SU-DHL-6 (cell line): ENCODE results near the gene GALNT16.

Source experiments
- H2AFZ ChIP-seq: fragments of 200-600 bp; sonication (generic); 2 replicates; pipeline ENCODE4 v1.6.1; 2014; ENCODE audit warnings: low read depth, mild to moderate bottlenecking, moderate library complexity, mixed read lengths, antibody characterized with exemption, low read length; ENCODE audit not compliant: severe bottlenecking
- H3F3A ChIP-seq: fragments of 200-600 bp; shearing (Covaris generic); 2 replicates; pipeline ENCODE4 v1.6.0; 2016; ENCODE audit warnings: antibody characterized with exemption, mild to moderate bottlenecking; ENCODE audit not compliant: insufficient read depth
- H3K27ac ChIP-seq: fragments of 200-600 bp; sonication (generic); 2 replicates; pipeline ENCODE4 v1.5.1; 2016; ENCODE audit warnings: low read depth, mild to moderate bottlenecking, low read length, moderate library complexity, mixed read lengths
- H3K27me3 ChIP-seq: fragments of 200-600 bp; sonication (generic), shearing (Covaris generic); 2 replicates; pipeline ENCODE4 v1.6.0; 2014; ENCODE audit warnings: mild to moderate bottlenecking, low read length
- H3K36me3 ChIP-seq: fragments of 200-600 bp; sonication (generic); 2 replicates; pipeline ENCODE4 v1.6.1; 2014; ENCODE audit warnings: mild to moderate bottlenecking, low read length, mixed read lengths
- H3K4me2 ChIP-seq: fragments of 300-600, 200-600 bp; shearing (Covaris generic), sonication (generic); 2 replicates; pipeline ENCODE4 v1.6.0; 2014; ENCODE audit warnings: low read length, low read depth, mild to moderate bottlenecking; ENCODE audit not compliant: poor library complexity, severe bottlenecking
- H3K4me3 ChIP-seq: fragments of 200-600 bp; sonication (generic); 2 replicates; pipeline ENCODE4 v1.5.1; 2014; ENCODE audit warnings: antibody characterized with exemption, low read length, mild to moderate bottlenecking, mixed read lengths; ENCODE audit not compliant: insufficient read depth, poor library complexity, severe bottlenecking
- H3K79me2 ChIP-seq: fragments of 200-600 bp; sonication (generic); 2 replicates; pipeline ENCODE4 v1.6.1; 2014; ENCODE audit warnings: mild to moderate bottlenecking, low read length, moderate library complexity; ENCODE audit not compliant: insufficient read depth
- H3K9ac ChIP-seq: fragments of 200-600 bp; sonication (generic); 2 replicates; pipeline ENCODE4 v1.7.0; 2014; ENCODE audit warnings: mild to moderate bottlenecking, low read length
- H3K9me2 ChIP-seq: fragments of 200-600 bp; sonication (generic); replicated peaks from 2 replicates; pipeline ENCODE4 v1.6.1; 2014; ENCODE audit warnings: low read length; ENCODE audit not compliant: insufficient read depth
- H3K9me3 ChIP-seq: fragments of 200-600 bp; sonication (generic); 2 replicates; pipeline ENCODE4 v1.6.1; 2014; ENCODE audit warnings: low read length, mixed read lengths; ENCODE audit not compliant: insufficient read depth
- H4K20me1 ChIP-seq: fragments of 200-600 bp; sonication (generic); 2 replicates; pipeline ENCODE4 v1.6.1; 2014; ENCODE audit warnings: low read depth, mild to moderate bottlenecking, antibody characterized with exemption, low read length, moderate library complexity, mixed read lengths
- EZH2phosphoT487 ChIP-seq: fragments of 200-600 bp; sonication (generic), shearing (Covaris generic); conservative IDR thresholded peaks from 2 replicates; pipeline ENCODE4 v1.6.1; 2018; ENCODE audit warnings: mild to moderate bottlenecking, antibody characterized with exemption, low read length, moderate library complexity, mixed read lengths
- TF ChIP-seq, protein P1 (sequence below): fragments of 200-600 bp; sonication (generic); IDR thresholded peaks from one replicate; pipeline ENCODE4 v1.5.1; 2017; ENCODE audit warnings: antibody characterized with exemption, mild to moderate bottlenecking, low read length, moderate library complexity; ENCODE audit not compliant: insufficient read depth, poor library complexity, severe bottlenecking

The GALNT16 gene

DNA sequence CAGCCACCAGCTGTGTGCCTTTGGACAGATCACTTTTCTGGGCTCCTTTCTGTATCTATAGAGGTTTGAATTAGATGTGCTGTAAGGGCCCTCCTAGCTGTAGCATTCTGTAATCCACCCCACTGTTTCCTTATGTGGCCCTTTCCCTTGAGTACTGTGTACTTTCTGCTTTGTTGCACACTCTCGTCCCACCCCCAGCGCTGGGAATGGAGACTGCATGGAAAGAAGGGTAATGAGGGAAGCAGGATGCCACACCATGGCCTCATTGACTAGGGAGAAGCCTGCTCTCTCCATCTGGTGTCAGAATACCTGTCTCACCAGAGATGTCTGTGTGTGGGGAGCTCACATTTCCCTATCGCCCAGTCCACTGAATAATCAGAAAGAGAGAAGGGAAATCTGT lies 13.6 kb upstream of the GALNT16 start:
- H3K9me2 ChIP-seq: no peaks in the 10 kb centered on the region
- no peak overlapping the region for H3K4me2 ChIP-seq
- no peak overlapping the region for H3K4me3 ChIP-seq
- H3K9me3 ChIP-seq: no peaks in the 10 kb centered on the region
- no peaks in the 10 kb centered on the region for H3K79me2 ChIP-seq
- no peaks in the 10 kb centered on the region for H3K36me3 ChIP-seq
- no peak overlapping the region for H3K9ac ChIP-seq
- no peak for TF ChIP-seq EZH2phosphoT487
- TF ChIP-seq, protein P1, sequence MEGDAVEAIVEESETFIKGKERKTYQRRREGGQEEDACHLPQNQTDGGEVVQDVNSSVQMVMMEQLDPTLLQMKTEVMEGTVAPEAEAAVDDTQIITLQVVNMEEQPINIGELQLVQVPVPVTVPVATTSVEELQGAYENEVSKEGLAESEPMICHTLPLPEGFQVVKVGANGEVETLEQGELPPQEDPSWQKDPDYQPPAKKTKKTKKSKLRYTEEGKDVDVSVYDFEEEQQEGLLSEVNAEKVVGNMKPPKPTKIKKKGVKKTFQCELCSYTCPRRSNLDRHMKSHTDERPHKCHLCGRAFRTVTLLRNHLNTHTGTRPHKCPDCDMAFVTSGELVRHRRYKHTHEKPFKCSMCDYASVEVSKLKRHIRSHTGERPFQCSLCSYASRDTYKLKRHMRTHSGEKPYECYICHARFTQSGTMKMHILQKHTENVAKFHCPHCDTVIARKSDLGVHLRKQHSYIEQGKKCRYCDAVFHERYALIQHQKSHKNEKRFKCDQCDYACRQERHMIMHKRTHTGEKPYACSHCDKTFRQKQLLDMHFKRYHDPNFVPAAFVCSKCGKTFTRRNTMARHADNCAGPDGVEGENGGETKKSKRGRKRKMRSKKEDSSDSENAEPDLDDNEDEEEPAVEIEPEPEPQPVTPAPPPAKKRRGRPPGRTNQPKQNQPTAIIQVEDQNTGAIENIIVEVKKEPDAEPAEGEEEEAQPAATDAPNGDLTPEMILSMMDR: no peak
- H2AFZ ChIP-seq: no peak overlapping the region
- no peak overlapping the region for H3K27ac ChIP-seq
- no peaks in the 10 kb centered on the region for H4K20me1 ChIP-seq
- H3K27me3 ChIP-seq: no peaks in the 10 kb centered on the region
- no peaks in the 10 kb centered on the region for H3F3A ChIP-seq

DNA sequence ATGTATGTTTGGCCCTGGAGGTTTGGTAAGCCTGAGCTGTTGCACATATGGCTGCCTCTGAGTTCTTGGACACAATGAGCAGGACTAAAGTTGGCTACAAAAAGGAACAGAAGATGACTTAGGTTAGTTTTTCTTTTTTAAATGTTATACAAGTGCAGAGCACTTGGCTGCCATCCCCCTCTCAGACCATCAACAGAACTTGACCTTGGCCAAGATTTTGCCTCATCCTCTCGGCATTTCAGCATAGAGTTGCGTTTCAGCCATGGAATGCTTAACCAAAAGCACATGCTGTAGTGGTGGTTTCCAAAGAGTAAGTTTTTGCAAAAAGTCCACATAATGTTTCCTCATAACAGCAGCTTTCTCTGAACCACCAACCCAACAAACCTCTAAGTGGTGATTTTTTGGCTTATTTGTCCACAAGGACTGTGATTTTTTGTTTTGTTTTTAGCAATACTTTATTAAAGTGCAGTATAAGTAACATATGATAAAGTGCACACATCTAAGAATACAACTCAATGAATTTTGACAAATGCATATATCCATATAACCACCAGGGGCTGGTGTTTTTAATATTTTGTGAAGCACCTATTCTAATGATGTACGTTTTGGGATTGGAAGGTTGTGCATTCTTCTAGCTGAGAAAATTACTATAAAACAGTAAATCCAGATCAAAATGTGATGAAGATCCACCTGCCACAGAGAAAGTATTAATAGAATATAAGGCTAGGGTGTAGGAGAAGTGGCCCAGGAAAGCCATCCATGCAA lies 12.1 kb upstream of the GALNT16 start:
- TF ChIP-seq EZH2phosphoT487: no peak
- TF ChIP-seq, protein P1: no peak
- Histone ChIP-seq H3K27ac (no peak overlapping the region), H3K9ac (no peak overlapping the region), H3K9me3 (no peaks in the 10 kb centered on the region), H2AFZ (no peak overlapping the region), H3K4me2 (no peak overlapping the region), H3K79me2 (no peaks in the 10 kb centered on the region), H3F3A (no peaks in the 10 kb centered on the region), H3K36me3 (no peaks in the 10 kb centered on the region), H3K9me2 (no peaks in the 10 kb centered on the region), H3K4me3 (no peak overlapping the region), H3K27me3 (no peaks in the 10 kb centered on the region), H4K20me1 (no peaks in the 10 kb centered on the region)

DNA sequence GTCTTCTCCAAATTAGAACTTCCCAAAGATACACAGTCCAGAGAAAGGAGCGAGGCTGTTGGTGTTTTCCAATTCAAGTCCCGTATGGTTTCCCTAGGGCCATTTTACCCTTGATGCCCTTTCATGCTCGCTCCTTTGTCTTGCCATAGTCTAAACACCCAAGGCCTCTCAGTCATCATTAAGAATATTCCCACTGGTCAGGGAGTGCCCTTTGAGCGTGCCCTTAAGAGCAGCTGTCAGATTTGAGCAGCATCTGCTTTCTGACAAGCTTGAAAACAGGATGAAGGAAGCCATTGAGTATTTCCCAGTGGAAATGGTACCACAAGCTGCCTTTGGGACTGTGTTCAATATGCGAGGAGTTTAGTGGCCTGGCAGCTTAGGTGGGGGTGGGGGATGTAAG lies 10.4 kb upstream of the GALNT16 start:
- TF ChIP-seq EZH2phosphoT487: no peak

DNA sequence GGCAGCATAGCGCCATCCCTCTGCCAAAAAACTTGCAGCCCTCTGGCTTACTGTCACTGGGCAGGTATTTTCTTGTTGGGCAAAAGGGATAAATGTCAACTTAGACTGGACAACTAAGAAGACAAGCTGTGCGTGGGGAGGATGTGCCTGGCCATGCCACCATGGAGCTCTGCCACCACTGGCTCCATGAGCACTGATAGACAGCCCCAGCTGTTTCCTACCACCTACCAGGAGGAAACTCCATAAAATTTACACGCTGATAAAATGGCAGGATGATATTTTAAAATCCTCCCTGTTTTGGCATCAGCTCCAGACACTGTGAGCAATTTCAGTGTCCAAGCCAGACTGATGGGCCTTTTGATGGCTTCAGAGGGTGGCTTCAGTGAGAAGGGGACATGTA lies 7.1 kb upstream of the GALNT16 start:
- Histone ChIP-seq H3K9me2 (no peaks in the 10 kb centered on the region), H3K79me2 (no peaks in the 10 kb centered on the region), H3K27ac (no peak overlapping the region), H2AFZ (no peak overlapping the region), H3K4me3 (no peak overlapping the region), H3F3A (no peaks in the 10 kb centered on the region), H4K20me1 (no peaks in the 10 kb centered on the region), H3K9ac (no peak overlapping the region), H3K36me3 (no peaks in the 10 kb centered on the region), H3K4me2 (no peak overlapping the region), H3K9me3 (no peaks in the 10 kb centered on the region), H3K27me3 (no peaks in the 10 kb centered on the region)
- TF ChIP-seq, protein P1: no peak
- no peak for TF ChIP-seq EZH2phosphoT487

More for the DNA sequence above, 10.4 kb upstream of the GALNT16 start:
- Histone ChIP-seq H3K4me2 (no peak overlapping the region), H2AFZ (no peak overlapping the region), H3K9ac (no peak overlapping the region), H3K79me2 (no peaks in the 10 kb centered on the region), H3K9me3 (no peaks in the 10 kb centered on the region), H4K20me1 (no peaks in the 10 kb centered on the region), H3K4me3 (no peak overlapping the region), H3K27me3 (no peaks in the 10 kb centered on the region), H3F3A (no peaks in the 10 kb centered on the region), H3K9me2 (no peaks in the 10 kb centered on the region), H3K36me3 (no peaks in the 10 kb centered on the region), H3K27ac (no peak overlapping the region)
